HepG2 (cell line): ENCODE measurements around the gene MFRP. TPM values are rescaled to one million over a fixed set of nuclear protein-coding genes. Genes with fewer than 3 reads are reported as not detected.
A peak's percentile ranks its signal among the peaks of the same experiment; 100 is the strongest.

ENCODE experiments used
- ARID2 ChIP-seq: sonication (generic); formaldehyde crosslinking; IDR thresholded peaks from 2 replicates; pipeline ENCODE4 v1.8.1; 2022; ENCODE audit warnings: mild to moderate bottlenecking, missing genetic modification reagents, borderline replicate concordance
- EED ChIP-seq: sonication (generic); formaldehyde crosslinking; IDR thresholded peaks from 2 replicates; pipeline ENCODE4 v1.5.0; 2020; ENCODE audit warnings: mild to moderate bottlenecking, missing genetic modification reagents
- EHMT2 ChIP-seq: fragments of 200-600 bp; sonication (generic); IDR thresholded peaks from 2 replicates; pipeline ENCODE4 v1.7.0; 2017; ENCODE audit warnings: antibody characterized with exemption, low read depth, low read length, borderline replicate concordance
- FOXP4 ChIP-seq: sonication (generic); formaldehyde crosslinking; IDR thresholded peaks from 2 replicates; pipeline ENCODE4 v1.4.0; 2020; ENCODE audit warnings: missing genetic modification reagents
- HMGXB3 ChIP-seq: sonication (generic); formaldehyde crosslinking; IDR thresholded peaks from 2 replicates; pipeline ENCODE4 v1.4.0; 2020; ENCODE audit warnings: missing genetic modification reagents, borderline replicate concordance
- KLF11 ChIP-seq: IDR thresholded peaks from 2 replicates; pipeline ENCODE4 v1.6.1; 2016; ENCODE audit warnings: missing compliant biosample characterization
- MED13 ChIP-seq: sonication (generic); formaldehyde crosslinking; IDR thresholded peaks from 2 replicates; pipeline ENCODE4 v1.5.0; 2020; ENCODE audit warnings: missing genetic modification reagents
- MTA1 ChIP-seq: sonication (generic); formaldehyde crosslinking; IDR thresholded peaks from 2 replicates; pipeline ENCODE4 v1.4.0; 2020; ENCODE audit warnings: missing genetic modification reagents, mild to moderate bottlenecking, borderline replicate concordance
- NFKBIZ ChIP-seq: IDR thresholded peaks from 2 replicates; pipeline ENCODE4 v1.6.1; 2018; ENCODE audit warnings: missing genetic modification reagents, missing compliant biosample characterization
- PRPF4 ChIP-seq: fragments of 200-400 bp; formaldehyde crosslinking; IDR thresholded peaks from 2 replicates; pipeline ENCODE4 v1.6.1; 2016; ENCODE audit warnings: low read length, low read depth; ENCODE audit not compliant: poor library complexity, severe bottlenecking
- SRSF9 ChIP-seq: fragments of 200-400 bp; formaldehyde crosslinking; IDR thresholded peaks from 2 replicates; pipeline ENCODE4 v1.6.1; 2018; ENCODE audit warnings: borderline replicate concordance, mild to moderate bottlenecking, low read depth, low read length; ENCODE audit not compliant: insufficient read depth, poor library complexity, severe bottlenecking
- TARDBP ChIP-seq: sonication (generic); formaldehyde crosslinking; IDR thresholded peaks from 2 replicates; pipeline ENCODE4 v1.8.0; 2022; ENCODE audit warnings: mild to moderate bottlenecking, missing genetic modification reagents
- U2AF1 ChIP-seq: fragments of 200-400 bp; formaldehyde crosslinking; optimal IDR thresholded peaks from 2 replicates; pipeline ENCODE3; 2017; ENCODE audit warnings: mild to moderate bottlenecking, low read depth, low read length
- ZMYM2 ChIP-seq: sonication (generic); formaldehyde crosslinking; IDR thresholded peaks from 2 replicates; pipeline ENCODE4 v1.8.0; 2022; ENCODE audit warnings: mild to moderate bottlenecking, missing genetic modification reagents
- ZNF17 ChIP-seq: sonication (generic); formaldehyde crosslinking; IDR thresholded peaks from 2 replicates; pipeline ENCODE4 v1.5.0; 2020; ENCODE audit warnings: mild to moderate bottlenecking, missing genetic modification reagents
- ZNF224 ChIP-seq: sonication (generic); formaldehyde crosslinking; IDR thresholded peaks from 2 replicates; pipeline ENCODE4 v1.5.0; 2020; ENCODE audit warnings: mild to moderate bottlenecking, missing genetic modification reagents
- ZNF3 ChIP-seq: IDR thresholded peaks from 2 replicates; pipeline ENCODE4 v1.7.0; 2017; ENCODE audit warnings: inconsistent platforms
- ZNF335 ChIP-seq: sonication (generic); formaldehyde crosslinking; IDR thresholded peaks from 2 replicates; pipeline ENCODE4 v1.4.0; 2020; ENCODE audit warnings: missing genetic modification reagents
- ZNF382 ChIP-seq: sonication (generic); formaldehyde crosslinking; IDR thresholded peaks from 2 replicates; pipeline ENCODE4 v1.5.0; 2020; ENCODE audit warnings: missing genetic modification reagents, mild to moderate bottlenecking, borderline replicate concordance
- ZNF580 ChIP-seq: IDR thresholded peaks from 2 replicates; pipeline ENCODE4 v1.6.1; 2016; ENCODE audit warnings: low read depth, borderline replicate concordance
- ZNF598 ChIP-seq: sonication (generic); formaldehyde crosslinking; IDR thresholded peaks from 2 replicates; pipeline ENCODE4 v1.5.1; 2020; ENCODE audit warnings: mild to moderate bottlenecking, missing genetic modification reagents, borderline replicate concordance
- ZNF772 ChIP-seq: sonication (generic); formaldehyde crosslinking; IDR thresholded peaks from 2 replicates; pipeline ENCODE4 v1.5.0; 2020; ENCODE audit warnings: mild to moderate bottlenecking, missing genetic modification reagents
- polyA plus RNA-seq, 8 experiments: library from polyadenylated mRNA; depleted of rRNA in 3 of 8; stranded (reverse) in 7 of 8; unstranded in 1 of 8; fragments of >200 nt; fragmentation: Illumina TruSeq in 4 of 8; extraction: Trizol in 4 of 8; gene quantifications; 2 replicates each; pipeline versions ENCODE4 v1.2.1 to v1.2.3, GENCODE V29; 2011 to 2016; ENCODE audit warnings: low read depth in 4 of 8, missing spikeins in 1 of 8, mixed read lengths in 1 of 8; ENCODE audit not compliant: insufficient read depth in 1 of 8
- total RNA-seq, 5 experiments: library from RNA; depleted of rRNA; stranded (reverse); fragments of >200 nt; fragmentation: Illumina TruSeq; extraction: Trizol; gene quantifications; 2 replicates each; pipeline ENCODE4 v1.2.3, GENCODE V29; 2016; ENCODE audit warnings: low read depth in 1 of 5
- TF ChIP-seq, protein P1 (sequence below): IDR thresholded peaks from 2 replicates; pipeline ENCODE4 v1.6.1; 2018; ENCODE audit warnings: missing genetic modification reagents, mild to moderate bottlenecking, missing compliant biosample characterization

Gene MFRP
- total and polyA plus RNA-seq, 2 of the 13 experiments (the other 11 are each of a cell fraction or from before 2014, with no cell fraction given): not detected

GRCh38 chr11:119376197-119376847 lies 29.8 kb upstream of the MFRP start (continued):
- TF ChIP-seq, protein P1, sequence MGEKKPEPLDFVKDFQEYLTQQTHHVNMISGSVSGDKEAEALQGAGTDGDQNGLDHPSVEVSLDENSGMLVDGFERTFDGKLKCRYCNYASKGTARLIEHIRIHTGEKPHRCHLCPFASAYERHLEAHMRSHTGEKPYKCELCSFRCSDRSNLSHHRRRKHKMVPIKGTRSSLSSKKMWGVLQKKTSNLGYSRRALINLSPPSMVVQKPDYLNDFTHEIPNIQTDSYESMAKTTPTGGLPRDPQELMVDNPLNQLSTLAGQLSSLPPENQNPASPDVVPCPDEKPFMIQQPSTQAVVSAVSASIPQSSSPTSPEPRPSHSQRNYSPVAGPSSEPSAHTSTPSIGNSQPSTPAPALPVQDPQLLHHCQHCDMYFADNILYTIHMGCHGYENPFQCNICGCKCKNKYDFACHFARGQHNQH (CRISPR knock-in tag): 0 out of 2 replicates have a peak, but pooled peaks have one; percentile 37
- TF ChIP-seq U2AF1 (no peak), ZNF17 (CRISPR knock-in tag) (no peak), KLF11 (CRISPR knock-in tag) (0 out of 2 replicates have a peak, but pooled peaks have one; percentile 49), ZNF335 (CRISPR knock-in tag) (0 out of 2 replicates have a peak, but pooled peaks have one; percentile 31), SRSF9 (no peak), TARDBP (CRISPR knock-in tag) (peak; percentile 43; the same call in 1 of the 2 replicates), ZMYM2 (no peak), ZNF598 (CRISPR knock-in tag) (no peak), PRPF4 (no peak), EED (CRISPR knock-in tag) (no peak), ZNF580 (no peak), ZNF382 (no peak), ARID2 (no peak), NFKBIZ (0 out of 2 replicates have a peak, but pooled peaks have one; percentile 38), ZNF224 (CRISPR knock-in tag) (no peak), HMGXB3 (CRISPR knock-in tag) (peak; percentile 29; the same call in 1 of the 2 replicates), MED13 (CRISPR knock-in tag) (peak; percentile 71), MTA1 (CRISPR knock-in tag) (peak; percentile 70; the same call in 1 of the 2 replicates), FOXP4 (CRISPR knock-in tag) (peak; percentile 70; the same call in 1 of the 2 replicates), ZNF772 (CRISPR knock-in tag) (0 out of 2 replicates have a peak, but pooled peaks have one; percentile 36), ZNF3 (no peak), EHMT2 (no peak)
